Suprapubic skin (tissue), 4 donors: Measurements from ENCODE around the gene PRXL2B. TPM values are rescaled to one million over a fixed set of nuclear protein-coding genes. Genes with fewer than 3 reads are reported as not detected.

Experiments used
- DNase-seq, 2 donors: peaks; one replicate each; pipeline ENCODE4 v3.0.0-alpha.2; 2019; ENCODE audit warnings: low spot score in 2 of 2
- H3K27ac ChIP-seq: fragments of 200-600 bp; sonication (generic); one replicate; pipeline ENCODE4 v1.5.1; 2019
- H3K27me3 ChIP-seq: fragments of 200-600 bp; sonication (generic); one replicate; pipeline ENCODE4 v1.5.1; 2019
- H3K36me3 ChIP-seq: fragments of 200-600 bp; sonication (generic); one replicate; pipeline ENCODE4 v1.5.1; 2019
- H3K4me1 ChIP-seq: fragments of 200-600 bp; sonication (generic); one replicate; pipeline ENCODE4 v1.5.1; 2019
- H3K4me3 ChIP-seq: fragments of 200-600 bp; sonication (generic); one replicate; pipeline ENCODE4 v1.5.1; 2019; ENCODE audit warnings: mild to moderate bottlenecking
- H3K9me3 ChIP-seq: fragments of 200-600 bp; sonication (generic); one replicate; pipeline ENCODE4 v1.5.1; 2019
- CTCF ChIP-seq, 2 donors: fragments of 200-600 bp in 1 of 2; fragments of 450-650 bp in 1 of 2; sonication (generic) in 1 of 2; IDR thresholded peaks; one replicate each; pipeline ENCODE4 v1.5.1; 2016 to 2019; ENCODE audit warnings: antibody characterized with exemption in 2 of 2, mild to moderate bottlenecking in 1 of 2, moderate library complexity in 1 of 2
- EP300 ChIP-seq: sonication (generic); formaldehyde crosslinking; IDR thresholded peaks from one replicate; pipeline ENCODE4 v1.6.1; 2017; ENCODE audit warnings: antibody characterized with exemption
- POLR2A ChIP-seq, 2 donors: fragments of 450-650 bp; IDR thresholded peaks; one replicate each; pipeline ENCODE4 v1.6.1; 2017; ENCODE audit warnings: antibody characterized with exemption in 2 of 2, mild to moderate bottlenecking in 2 of 2, moderate library complexity in 2 of 2
- POLR2AphosphoS5 ChIP-seq, 3 donors: sonication (generic); formaldehyde crosslinking; IDR thresholded peaks; one replicate each; pipeline ENCODE4 v1.6.1; 2017; ENCODE audit warnings: antibody characterized with exemption in 3 of 3
- WGBS: methylation state at CpG from one replicate; pipeline ENCODE4 v1.1.5; 2018; 5-methylcytosine and 5-hydroxymethylcytosine counted together
- total RNA-seq, 4 donors: library from RNA; depleted of rRNA; stranded (reverse); fragments of >200 nt; gene quantifications; one replicate each; pipeline ENCODE4 v1.1.0, GENCODE V29; 2016

The PRXL2B gene
- total RNA-seq: 10 to 100 TPM in 2 of 4 donors, 1 to 10 TPM in 2; 9.7 to 16.3 (median 10.7) TPM

- no peaks in the 10 kb centered on the region for H3K36me3 ChIP-seq
- WGBS: 0% methylated on average over 19 of the region's 107 CpGs
- TF ChIP-seq POLR2A (IDR thresholded peaks at IDR 0.05): peak in 1 of 2 donors; percentile 78
- TF ChIP-seq EP300: no peak
- peak in 1 of 3 donors; percentile 51 for TF ChIP-seq POLR2AphosphoS5 (IDR thresholded peaks at IDR 0.05)
- H3K4me3 ChIP-seq: peak within 1 kb of the TSS; percentile 83
- peak within 1 kb of the TSS; percentile 96 for H3K27ac ChIP-seq
- H3K27me3 ChIP-seq: no peaks in the 10 kb centered on the region
- peak; percentile 100 for DNase-seq
- no peaks in the 10 kb centered on the region for H3K9me3 ChIP-seq
- peaks cover 34% of the 10 kb centered on the region for H3K4me1 ChIP-seq
Observed at GRCh38 chr1:2586154-2587070, at the start of gene PRXL2B. Gene PRXL2B, plus strand, starts transcription at chr1:2586777. Its CDS starts 109 bp downstream, at chr1:2586886.

- Histone ChIP-seq H3K9me3 (no peaks in the 10 kb centered on the region), H3K36me3 (no peaks in the 10 kb centered on the region), H3K27ac (no peak overlapping the region), H3K4me3 (no peak overlapping the region), H3K27me3 (peaks cover 38% of the 10 kb centered on the region), H3K4me1 (peaks cover 52% of the 10 kb centered on the region)
- DNase-seq: no peak
- WGBS: 56% methylated on average over 5 of the region's 9 CpGs
- TF ChIP-seq POLR2A (IDR thresholded peaks at IDR 0.05): no peak
- TF ChIP-seq CTCF (IDR thresholded peaks at IDR 0.05): no peak
- no peak for TF ChIP-seq POLR2AphosphoS5 (IDR thresholded peaks at IDR 0.05)
- TF ChIP-seq EP300: no peak
Observed at GRCh38 chr1:2537784-2538115, 48.8 kb upstream of the PRXL2B start.

GRCh38 chr1:2538376-2538775 is 48.2 kb upstream of the PRXL2B start:
- Histone ChIP-seq H3K36me3 (no peaks in the 10 kb centered on the region), H3K27ac (no peak overlapping the region), H3K27me3 (peaks cover 35% of the 10 kb centered on the region), H3K9me3 (no peaks in the 10 kb centered on the region), H3K4me3 (no peak overlapping the region), H3K4me1 (peaks cover 48% of the 10 kb centered on the region)
- no peak for DNase-seq
- 73% methylated on average over 4 of the region's 4 CpGs for WGBS
- TF ChIP-seq CTCF (IDR thresholded peaks at IDR 0.05) (no peak), POLR2A (IDR thresholded peaks at IDR 0.05) (no peak), POLR2AphosphoS5 (IDR thresholded peaks at IDR 0.05) (no peak), EP300 (no peak)

GRCh38 chr1:2538872-2539271 is 47.7 kb upstream of the PRXL2B start:
- Histone ChIP-seq H3K36me3 (no peaks in the 10 kb centered on the region), H3K9me3 (no peaks in the 10 kb centered on the region), H3K27me3 (peaks cover 35% of the 10 kb centered on the region), H3K27ac (no peak overlapping the region), H3K4me1 (peaks cover 48% of the 10 kb centered on the region), H3K4me3 (no peak overlapping the region)
- no peak for DNase-seq
- TF ChIP-seq POLR2A (IDR thresholded peaks at IDR 0.05): no peak
- TF ChIP-seq POLR2AphosphoS5 (IDR thresholded peaks at IDR 0.05): no peak
- TF ChIP-seq EP300: no peak
- TF ChIP-seq CTCF (IDR thresholded peaks at IDR 0.05): no peak
- 82% methylated on average over 4 of the region's 8 CpGs for WGBS

GRCh38 chr1:2539312-2539907 is 47.2 kb upstream of the PRXL2B start:
- Histone ChIP-seq H3K9me3 (no peaks in the 10 kb centered on the region), H3K4me3 (no peak overlapping the region), H3K4me1 (peaks cover 48% of the 10 kb centered on the region), H3K27ac (no peak overlapping the region), H3K36me3 (no peaks in the 10 kb centered on the region), H3K27me3 (peaks cover 32% of the 10 kb centered on the region)
- 87% methylated on average over 6 of the region's 12 CpGs for WGBS
- TF ChIP-seq EP300 (no peak), POLR2A (IDR thresholded peaks at IDR 0.05) (no peak), CTCF (IDR thresholded peaks at IDR 0.05) (no peak), POLR2AphosphoS5 (IDR thresholded peaks at IDR 0.05) (no peak)
- DNase-seq: no peak
